Stimulated activated CD4-positive, alpha-beta T cell treated with anti-CD3 and anti-CD28 coated beads, Interleukin-15, amount 100 ng/mL, for 48 hours (primary cell): ENCODE results near the gene GCLC.
"Not testable (repeated sequence)": the region's sequence is repeated elsewhere in the genome, so short reads cannot be mapped to it uniquely, and the experiment has no call there.

Experiments
- DNase-seq, 2 donors: peaks; one replicate each; pipeline ENCODE4 v3.0.0-alpha.2; 2020; ENCODE audit warnings: low read depth in 2 of 2

The GCLC gene

DNA sequence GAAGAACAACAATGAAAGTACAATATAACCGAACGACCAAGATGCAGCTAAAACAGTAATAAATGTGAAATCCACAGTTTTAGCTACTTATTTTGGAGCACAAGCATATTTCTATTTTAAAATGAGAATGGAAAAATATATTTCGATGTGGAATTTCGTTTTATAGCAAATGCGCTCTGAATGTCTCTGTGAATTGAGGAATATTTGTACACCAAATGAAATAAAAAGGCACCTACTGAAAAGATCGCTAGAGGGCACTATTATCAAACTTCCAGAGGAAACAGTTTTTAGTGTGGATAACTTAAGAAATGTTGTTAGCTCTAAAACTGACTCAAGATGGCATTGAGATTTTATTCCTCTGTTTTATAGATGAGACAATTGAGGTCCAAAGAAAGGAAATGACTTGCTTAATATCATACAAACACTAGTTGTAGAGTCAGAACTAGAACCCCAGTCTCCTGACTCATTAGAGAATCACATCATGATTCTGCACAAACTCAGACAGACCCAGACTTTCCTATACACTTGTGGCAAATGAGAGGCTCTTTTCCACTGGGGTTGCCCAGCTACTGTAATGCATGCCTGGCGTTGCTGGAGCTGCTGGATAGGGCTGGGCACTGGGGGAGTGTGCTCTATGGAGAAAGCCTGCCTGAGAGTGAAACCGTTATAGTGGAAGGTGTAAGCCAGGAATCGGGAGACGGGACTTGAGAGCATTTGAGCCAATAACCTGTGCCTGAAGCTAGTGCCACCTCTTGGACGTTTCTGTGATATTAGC lies 51.9 kb downstream of the GCLC start:
- peak; percentile 19 to 47 for DNase-seq

GRCh38 chr6:53487080-53487479 lies 57.8 kb downstream of the GCLC start:
- no peak for DNase-seq

GRCh38 chr6:53486679-53487078 lies 58.2 kb downstream of the GCLC start:
- DNase-seq, result no peak

DNA sequence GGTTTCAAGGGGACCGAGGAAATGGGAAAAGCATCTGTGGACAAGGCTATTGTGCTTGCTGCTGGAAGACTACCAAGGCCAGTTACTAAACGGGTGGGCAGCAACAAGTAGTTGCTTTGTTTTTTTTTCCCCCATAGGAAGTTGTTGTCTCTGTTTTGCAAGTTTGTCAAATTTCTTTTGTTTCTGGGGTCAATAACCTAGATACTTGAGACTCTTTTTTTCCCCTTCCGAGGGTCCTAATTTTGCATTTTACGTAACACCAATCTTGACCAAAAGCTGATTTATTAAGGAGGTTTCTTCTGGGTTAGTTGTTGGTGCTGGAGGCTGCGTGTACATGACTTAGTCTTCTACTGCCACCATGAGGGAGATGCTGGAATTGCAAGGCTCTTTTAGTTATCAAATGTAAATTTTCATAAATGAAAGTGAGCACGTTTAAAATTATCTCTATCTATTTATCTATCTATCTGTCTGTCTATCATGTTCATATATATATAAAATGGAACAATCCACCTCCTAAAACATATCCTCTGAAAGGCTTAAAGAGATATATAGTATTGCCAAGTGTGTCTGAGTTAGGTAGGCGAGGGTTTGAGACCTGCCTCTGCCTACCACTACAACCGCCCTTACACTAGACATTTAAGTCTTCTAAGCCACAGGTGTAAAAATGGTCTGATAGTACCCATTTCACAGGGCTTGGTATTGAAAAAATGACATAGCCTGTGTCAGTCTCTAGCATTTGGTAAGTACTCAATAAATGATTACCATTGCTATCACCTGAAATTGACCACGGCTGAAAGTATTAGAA lies 60.2 kb downstream of the GCLC start:
- peak; percentile 23 to 49 for DNase-seq

DNA sequence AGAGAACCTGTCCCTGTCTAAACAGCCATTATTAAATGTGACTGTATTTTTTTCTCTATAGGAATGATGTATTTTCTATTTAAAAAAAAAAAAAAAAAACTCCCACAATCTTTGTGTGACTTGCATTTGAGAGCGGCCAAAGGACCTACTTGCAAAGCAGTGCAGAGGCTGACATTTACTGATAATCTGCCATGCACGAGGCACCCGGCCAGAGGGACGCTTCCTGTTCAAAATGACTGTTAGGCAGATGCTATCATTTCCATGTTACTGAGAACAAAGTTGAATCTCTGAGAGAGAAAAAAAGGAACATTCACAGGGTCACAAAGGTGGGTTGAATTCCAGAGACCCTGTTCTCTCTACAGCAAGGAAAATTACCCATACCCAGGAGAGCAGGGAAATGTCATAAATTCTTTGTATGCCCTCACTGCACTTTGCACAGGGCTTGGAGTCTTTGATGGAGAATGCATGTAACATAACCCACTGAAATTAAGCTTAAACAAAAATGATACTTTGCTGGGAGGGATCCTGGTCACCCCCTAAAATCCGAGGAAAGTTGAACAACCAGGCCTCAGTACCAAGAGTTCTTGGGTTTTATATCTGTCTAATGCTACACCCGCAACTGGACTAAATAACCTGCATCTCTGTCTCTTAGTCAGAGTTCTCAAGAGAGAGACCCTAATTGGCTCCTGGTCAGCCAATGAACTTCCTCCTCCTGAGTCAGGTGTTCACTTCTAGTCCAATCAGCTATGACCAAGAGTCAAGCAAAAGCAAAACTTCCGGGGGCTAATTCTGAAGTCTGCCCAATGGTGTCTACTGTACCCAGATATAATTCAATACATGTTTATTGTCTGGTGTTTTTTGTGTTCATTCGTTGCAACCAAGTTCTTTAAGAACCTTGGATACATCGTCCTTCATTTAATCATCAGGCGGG lies 61.2 kb downstream of the GCLC start:
- no peak for DNase-seq

- no peak for DNase-seq
Measured at GRCh38 chr6:53481323-53481722, 63.6 kb downstream of the GCLC start.

- not testable (repeated sequence) for DNase-seq
Measured at GRCh38 chr6:53480774-53481173, 64.1 kb downstream of the GCLC start.

GRCh38 chr6:53479871-53480270 lies 65.0 kb downstream of the GCLC start:
- DNase-seq, result no peak

GRCh38 chr6:53476964-53477363 lies 67.9 kb downstream of the GCLC start:
- DNase-seq, result no peak

- DNase-seq, result no peak
Measured at GRCh38 chr6:53474010-53474409, 70.9 kb downstream of the GCLC start.

- DNase-seq, result no peak
Measured at GRCh38 chr6:53469163-53469562, 75.7 kb downstream of the GCLC start.

DNA sequence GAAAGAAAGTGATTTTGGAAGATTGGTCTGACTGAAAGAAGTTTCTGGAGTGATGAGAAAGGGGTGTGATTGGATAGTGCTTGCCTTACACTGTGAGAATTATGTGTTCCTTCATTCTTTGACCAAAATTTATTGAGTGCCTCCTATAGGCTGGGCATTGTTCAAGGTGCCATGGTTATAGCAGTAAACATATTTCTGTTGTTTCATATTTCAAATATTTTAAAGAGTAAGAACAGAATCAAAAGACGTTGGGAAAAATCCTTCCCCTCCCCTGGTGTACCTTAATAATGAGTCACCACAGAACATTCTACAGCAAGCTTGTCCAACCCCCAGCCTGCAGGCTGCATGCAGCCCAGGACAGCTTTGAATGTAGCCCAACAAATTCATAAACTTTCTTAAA lies 78.6 kb downstream of the GCLC start:
- no peak for DNase-seq

DNA sequence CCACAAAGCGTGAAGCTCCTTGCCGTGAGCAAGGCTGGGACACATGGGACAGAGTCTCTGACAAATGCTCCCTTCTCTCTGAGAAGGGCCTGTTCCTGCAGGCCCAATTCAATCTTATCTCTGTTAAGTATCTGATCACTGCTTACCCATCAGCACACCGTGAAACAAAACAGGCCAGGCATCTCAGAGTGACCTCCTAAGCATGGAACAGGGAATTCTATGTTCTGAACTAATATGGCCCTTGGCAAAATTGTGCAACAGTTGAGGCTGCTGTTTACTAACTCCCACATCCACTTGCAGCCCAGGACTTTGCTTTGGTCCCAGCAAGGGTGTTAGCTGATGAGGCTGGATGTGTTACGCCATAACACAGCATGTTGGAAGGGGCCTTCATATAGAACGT lies 79.2 kb downstream of the GCLC start:
- no peak for DNase-seq

- no peak for DNase-seq
Measured at GRCh38 chr6:53464927-53465460, 79.9 kb downstream of the GCLC start.

DNA sequence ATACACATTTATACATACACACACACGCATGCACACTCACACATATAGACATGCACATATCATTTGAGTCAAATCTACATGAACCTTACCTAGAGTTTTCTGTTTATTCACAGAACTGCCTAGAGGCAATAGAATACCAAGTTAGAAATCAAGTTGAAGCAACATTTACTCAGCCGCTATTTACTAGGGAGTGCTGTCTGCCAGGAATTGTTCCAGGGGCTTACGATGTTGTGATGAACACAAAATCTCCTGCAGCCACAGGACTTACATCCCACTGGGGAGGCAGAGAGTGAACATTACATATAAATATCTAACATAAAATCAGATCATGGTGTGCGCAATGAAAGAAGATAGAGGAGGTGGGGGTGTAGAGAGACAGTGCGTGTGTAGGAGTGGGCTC lies 80.4 kb downstream of the GCLC start:
- DNase-seq, result no peak

GRCh38 chr6:53461696-53462095 lies 83.2 kb downstream of the GCLC start:
- no peak for DNase-seq

DNA sequence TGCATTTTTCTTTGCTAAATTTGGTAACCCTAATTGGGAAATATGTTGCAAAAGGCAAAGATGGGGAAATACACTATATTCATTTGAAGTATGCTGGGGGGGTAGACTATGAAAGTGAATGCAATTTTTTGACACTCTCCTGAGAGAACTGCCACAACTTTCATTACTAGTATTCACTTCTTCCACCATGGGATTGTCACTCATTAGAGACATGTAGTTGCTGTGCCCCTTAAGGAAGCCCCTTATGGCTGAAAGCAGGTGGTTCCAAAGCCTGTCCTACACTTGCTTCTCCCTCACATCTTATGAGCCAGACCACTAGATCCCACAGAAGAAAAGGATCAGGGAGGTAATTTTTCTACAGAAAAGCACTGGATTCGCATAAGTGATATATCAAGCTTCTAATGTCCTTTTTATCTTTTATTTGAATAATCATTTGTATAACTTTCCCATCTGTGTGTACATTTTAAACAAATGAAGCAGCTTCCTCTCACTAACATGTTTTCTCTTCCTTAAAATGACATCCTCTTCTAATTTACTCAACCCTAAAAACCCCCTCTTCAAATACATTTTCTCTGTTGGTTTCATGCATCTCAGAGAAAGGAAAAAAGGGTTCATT lies 83.8 kb downstream of the GCLC start:
- no peak for DNase-seq

- DNase-seq, result no peak
Measured at GRCh38 chr6:53458105-53458866, 86.6 kb downstream of the GCLC start.

GRCh38 chr6:53456809-53457208 lies 88.1 kb downstream of the GCLC start:
- no peak for DNase-seq

GRCh38 chr6:53455678-53456077 lies 89.2 kb downstream of the GCLC start:
- DNase-seq, result no peak

DNA sequence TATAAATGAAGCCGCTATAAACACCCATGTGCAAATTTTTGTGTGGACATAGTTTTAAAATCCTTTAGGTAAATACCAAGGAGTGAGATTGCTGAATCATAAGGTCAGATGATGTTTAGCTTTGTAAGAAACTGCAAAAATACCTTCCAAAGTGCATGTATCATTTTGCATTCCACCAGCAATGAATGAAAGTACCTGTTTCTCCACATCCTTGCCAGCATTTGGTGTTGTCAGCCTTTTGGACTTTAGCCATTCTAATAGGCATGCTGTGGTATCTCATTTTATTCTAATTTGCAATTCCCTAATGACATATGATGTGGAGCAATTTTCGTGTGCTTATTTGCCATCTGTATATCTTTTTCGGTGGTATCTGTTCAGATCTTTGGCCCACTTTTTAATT lies 93.7 kb downstream of the GCLC start:
- no peak for DNase-seq
